Measurements from ENCODE around the gene CYTIP. TPM values are rescaled to one million over a fixed set of nuclear protein-coding genes. Genes with fewer than 3 reads are reported as not detected.

The CYTIP gene
- total and polyA plus RNA-seq, 4 donors: 7.4 to 45.9 (median 29.4) TPM

GRCh38 chr2:157476953-157477709 lies 33.2 kb upstream of the CYTIP start:
- no peaks in the 10 kb centered on the region for H3K36me3 ChIP-seq (ENCODE audit: control insufficient read depth in 4 of 4, insufficient read depth in 4 of 4, low read length in 4 of 4)
- no peak for DNase-seq
- no peak overlapping the region for H3K9ac ChIP-seq (ENCODE audit: insufficient read depth in 1 of 2, low read length in 2 of 2)
- H3K27me3 ChIP-seq (ENCODE audit: control insufficient read depth in 3 of 3, insufficient read depth in 3 of 3, low read length in 2 of 3): no peaks in the 10 kb centered on the region
- H3K27ac ChIP-seq (ENCODE audit: low read depth in 1 of 2, low read length in 1 of 2): no peak overlapping the region
- H3K4me3 ChIP-seq: no peak overlapping the region
- H3K9me3 ChIP-seq (ENCODE audit: control insufficient read depth in 4 of 4, insufficient read depth in 3 of 4, low read length in 3 of 4): no peaks in the 10 kb centered on the region
- H3K4me1 ChIP-seq (ENCODE audit: control insufficient read depth in 5 of 5, insufficient read depth in 5 of 5, low read length in 5 of 5): peaks cover 0 to 4% (median 0%) of the 10 kb centered on the region in 5 donors
- no peak for ATAC-seq (ENCODE audit: insufficient read depth, low FRiP score)
- TF ChIP-seq, protein P1, sequence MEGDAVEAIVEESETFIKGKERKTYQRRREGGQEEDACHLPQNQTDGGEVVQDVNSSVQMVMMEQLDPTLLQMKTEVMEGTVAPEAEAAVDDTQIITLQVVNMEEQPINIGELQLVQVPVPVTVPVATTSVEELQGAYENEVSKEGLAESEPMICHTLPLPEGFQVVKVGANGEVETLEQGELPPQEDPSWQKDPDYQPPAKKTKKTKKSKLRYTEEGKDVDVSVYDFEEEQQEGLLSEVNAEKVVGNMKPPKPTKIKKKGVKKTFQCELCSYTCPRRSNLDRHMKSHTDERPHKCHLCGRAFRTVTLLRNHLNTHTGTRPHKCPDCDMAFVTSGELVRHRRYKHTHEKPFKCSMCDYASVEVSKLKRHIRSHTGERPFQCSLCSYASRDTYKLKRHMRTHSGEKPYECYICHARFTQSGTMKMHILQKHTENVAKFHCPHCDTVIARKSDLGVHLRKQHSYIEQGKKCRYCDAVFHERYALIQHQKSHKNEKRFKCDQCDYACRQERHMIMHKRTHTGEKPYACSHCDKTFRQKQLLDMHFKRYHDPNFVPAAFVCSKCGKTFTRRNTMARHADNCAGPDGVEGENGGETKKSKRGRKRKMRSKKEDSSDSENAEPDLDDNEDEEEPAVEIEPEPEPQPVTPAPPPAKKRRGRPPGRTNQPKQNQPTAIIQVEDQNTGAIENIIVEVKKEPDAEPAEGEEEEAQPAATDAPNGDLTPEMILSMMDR (IDR thresholded peaks at IDR 0.05; ENCODE audit: control extremely low read depth, extremely low read depth): no peak

DNA sequence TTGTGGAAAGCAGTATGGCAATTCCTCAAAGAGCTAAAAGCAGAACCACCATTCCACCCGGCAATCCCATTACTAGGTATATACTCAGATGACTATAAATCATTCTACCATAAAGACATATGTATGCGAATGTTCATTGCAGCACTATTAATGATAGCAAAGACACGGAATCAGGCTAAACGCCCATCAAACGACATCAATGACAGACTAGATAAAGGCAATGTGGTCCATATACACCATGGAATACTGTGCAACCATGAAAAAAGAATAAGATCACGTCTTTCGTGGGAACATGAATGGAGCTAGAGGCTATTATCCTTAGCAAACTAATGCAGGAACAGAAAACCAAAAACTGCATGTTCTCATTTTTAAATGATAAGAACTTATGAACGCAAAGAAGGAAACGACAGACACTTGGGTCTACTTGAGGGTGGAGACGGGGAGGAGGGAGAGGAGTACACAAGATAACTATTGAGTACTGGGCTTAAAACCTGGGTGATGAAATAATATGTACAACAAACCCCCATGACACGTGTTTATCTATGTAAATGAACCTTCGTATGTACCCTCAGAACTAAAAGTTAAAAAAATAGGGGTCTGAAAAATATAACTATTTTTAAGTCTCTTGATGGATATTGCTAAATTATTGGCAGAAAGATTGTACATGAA lies 32.0 kb upstream of the CYTIP start:
- H3K9ac ChIP-seq (ENCODE audit: insufficient read depth in 1 of 2, low read length in 2 of 2): no peak overlapping the region
- TF ChIP-seq, protein P1 (IDR thresholded peaks at IDR 0.05; ENCODE audit: control extremely low read depth, extremely low read depth): no peak
- no peaks in the 10 kb centered on the region for H3K36me3 ChIP-seq (ENCODE audit: control insufficient read depth in 4 of 4, insufficient read depth in 4 of 4, low read length in 4 of 4)
- DNase-seq (no peak), ATAC-seq (ENCODE audit: insufficient read depth, low FRiP score) (no peak)
- no peaks in the 10 kb centered on the region for H3K9me3 ChIP-seq (ENCODE audit: control insufficient read depth in 4 of 4, insufficient read depth in 3 of 4, low read length in 3 of 4)
- no peak overlapping the region for H3K27ac ChIP-seq (ENCODE audit: low read depth in 1 of 2, low read length in 1 of 2)
- 85 to 95% methylated on average over 12 of the region's 12 CpGs for WGBS, 2 donors
- H3K27me3 ChIP-seq (ENCODE audit: control insufficient read depth in 3 of 3, insufficient read depth in 3 of 3, low read length in 2 of 3): no peaks in the 10 kb centered on the region
- H3K4me3 ChIP-seq: no peak overlapping the region
- H3K4me1 ChIP-seq (ENCODE audit: control insufficient read depth in 5 of 5, insufficient read depth in 5 of 5, low read length in 5 of 5): peaks cover 0 to under 1% (median 0%) of the 10 kb centered on the region in 5 donors

DNA sequence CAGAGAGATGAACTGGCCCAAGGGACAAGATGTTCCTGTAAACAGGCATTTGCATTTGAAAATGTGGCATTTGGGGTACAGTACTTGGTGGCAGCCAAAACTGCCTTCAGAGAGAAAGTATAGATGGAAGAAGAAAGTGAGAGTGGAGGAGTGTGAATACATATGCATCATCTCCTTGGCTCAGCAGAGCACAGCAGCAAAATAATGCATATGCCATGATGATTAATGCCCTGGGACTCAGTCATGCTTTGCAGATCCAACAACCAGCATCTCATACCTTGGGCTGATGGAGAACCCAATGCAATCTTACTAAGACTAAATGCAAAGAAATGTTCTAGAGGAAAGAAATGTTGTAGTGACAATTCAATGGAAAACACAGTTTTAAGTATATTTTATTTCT lies 29.7 kb upstream of the CYTIP start:
- no peaks in the 10 kb centered on the region for H3K9me3 ChIP-seq (ENCODE audit: control insufficient read depth in 4 of 4, insufficient read depth in 3 of 4, low read length in 3 of 4)
- H3K36me3 ChIP-seq (ENCODE audit: control insufficient read depth in 4 of 4, insufficient read depth in 4 of 4, low read length in 4 of 4): no peaks in the 10 kb centered on the region
- H3K4me1 ChIP-seq (ENCODE audit: control insufficient read depth in 5 of 5, insufficient read depth in 5 of 5, low read length in 5 of 5): no peaks in the 10 kb centered on the region
- no peak overlapping the region for H3K4me3 ChIP-seq
- ATAC-seq (ENCODE audit: insufficient read depth, low FRiP score): no peak
- H3K27me3 ChIP-seq (ENCODE audit: control insufficient read depth in 3 of 3, insufficient read depth in 3 of 3, low read length in 2 of 3): no peaks in the 10 kb centered on the region
- no peak for DNase-seq
- no peak overlapping the region for H3K27ac ChIP-seq (ENCODE audit: low read depth in 1 of 2, low read length in 1 of 2)
- no peak overlapping the region for H3K9ac ChIP-seq (ENCODE audit: insufficient read depth in 1 of 2, low read length in 2 of 2)
- TF ChIP-seq, protein P1 (IDR thresholded peaks at IDR 0.05; ENCODE audit: control extremely low read depth, extremely low read depth): no peak
